ENCODE data around the gene CREB3L1.

DNA sequence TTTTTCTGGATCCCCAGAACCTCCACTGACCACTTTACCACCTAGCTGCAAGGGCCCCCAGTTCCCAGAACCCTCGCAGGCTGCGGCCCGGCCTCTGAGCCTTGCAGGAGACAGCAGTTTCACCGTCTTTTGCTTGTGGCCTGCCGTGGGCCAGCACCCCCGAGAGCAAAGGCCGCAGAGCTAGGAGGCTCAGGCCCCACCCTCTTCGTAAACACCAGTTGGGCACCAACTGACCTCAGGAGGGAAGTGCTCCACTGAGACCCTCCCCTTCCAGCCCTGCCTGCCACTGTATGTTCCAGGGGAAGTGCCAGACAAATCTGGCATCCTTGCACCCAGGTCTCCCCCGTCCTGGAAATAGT lies 23.4 kb upstream of the CREB3L1 start:
- TF ChIP-seq EZH2 (IDR thresholded peaks at IDR 0.05; ENCODE audit: borderline replicate concordance, low read length), result no peak
- no peak for TF ChIP-seq CTCF (conservative IDR thresholded peaks at IDR 0.05 in 1 of 2, IDR thresholded peaks at IDR 0.05 in 1 of 2; ENCODE audit: extremely low read depth in 1 of 2, insufficient read depth in 1 of 2, low read depth in 1 of 2, low read length in 2 of 2)

All from mammary epithelial cell (primary cell).